Medulla oblongata (tissue), 1 donor: Measurements from ENCODE around the gene PDGFD.
A peak's percentile ranks its signal among the peaks of the same experiment; 100 is the strongest.

Experiments used
- DNase-seq: peaks from one replicate; pipeline ENCODE4 v3.0.0-alpha.2; 2015; ENCODE audit errors: extremely low spot score

The PDGFD gene

DNA sequence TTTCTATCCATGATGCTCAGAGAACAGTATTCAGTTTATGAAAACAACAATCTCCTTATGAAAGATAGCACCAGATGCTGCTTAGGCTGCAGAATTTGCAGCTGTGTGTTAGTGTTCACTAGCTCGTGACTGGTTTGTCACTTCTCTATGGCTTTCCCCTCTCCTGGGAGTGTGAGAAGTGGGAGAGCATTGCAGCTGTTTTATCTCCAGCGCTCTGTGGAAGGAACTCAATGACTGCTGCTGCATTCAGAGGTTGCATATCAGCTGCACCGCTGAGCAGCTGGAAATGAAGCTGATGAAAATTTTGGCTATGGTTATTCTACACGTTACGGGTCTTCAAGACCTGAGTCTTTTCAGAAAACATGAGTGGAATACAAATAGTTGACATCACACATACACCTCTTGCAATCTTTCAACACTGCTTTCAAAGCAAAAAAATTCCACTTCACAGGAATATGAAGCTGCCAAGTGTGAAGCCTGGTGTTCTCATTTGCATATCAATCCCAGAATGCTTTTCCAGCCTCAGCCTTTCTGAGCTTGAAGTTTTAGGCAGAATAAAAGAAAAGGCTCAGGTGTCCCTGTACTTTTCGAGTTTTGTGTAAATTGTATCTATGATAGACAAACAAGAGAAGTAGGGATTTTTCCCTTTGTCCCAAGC, 276.8 kb downstream of the PDGFD start:
- DNase-seq, result peak; percentile 49

DNA sequence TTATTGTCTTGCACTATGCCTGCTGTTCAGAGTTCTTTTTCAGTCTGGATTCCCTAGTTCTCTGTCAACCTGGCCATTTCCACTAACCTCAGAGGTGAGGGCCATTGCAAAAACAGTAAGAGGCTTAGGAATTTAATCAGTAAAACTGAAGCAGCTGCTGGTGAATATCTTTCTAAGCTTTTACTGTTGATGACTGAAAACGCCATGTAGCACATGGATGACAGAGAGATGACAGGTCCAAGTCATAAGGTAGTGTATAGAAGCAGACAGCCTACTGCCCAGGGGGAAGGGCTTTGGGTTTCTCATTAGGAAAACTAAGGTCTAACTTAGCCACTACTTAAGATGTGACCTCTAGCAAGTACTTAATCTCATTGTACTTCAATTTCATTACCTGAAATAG, 280.1 kb downstream of the PDGFD start:
- DNase-seq, result no peak

DNA sequence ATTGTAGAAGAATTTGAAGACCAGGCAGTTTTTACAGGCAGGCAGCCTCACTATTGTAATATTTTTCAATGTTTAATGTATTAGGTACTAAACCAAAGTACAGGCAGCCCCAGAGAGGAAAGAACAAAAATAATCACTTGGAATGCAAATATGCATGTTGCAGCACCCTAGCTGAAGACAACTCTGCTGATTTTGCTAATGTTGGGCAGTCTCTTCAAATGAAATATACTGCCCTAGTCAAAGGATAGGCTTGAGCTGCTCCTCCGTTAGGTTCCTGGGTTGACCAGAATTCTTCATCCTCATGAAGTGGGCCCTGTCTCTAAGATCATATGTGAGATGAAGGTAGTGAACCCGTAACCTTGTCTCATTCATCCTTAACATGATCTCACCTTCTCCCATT, 280.7 kb downstream of the PDGFD start:
- no peak for DNase-seq

DNA sequence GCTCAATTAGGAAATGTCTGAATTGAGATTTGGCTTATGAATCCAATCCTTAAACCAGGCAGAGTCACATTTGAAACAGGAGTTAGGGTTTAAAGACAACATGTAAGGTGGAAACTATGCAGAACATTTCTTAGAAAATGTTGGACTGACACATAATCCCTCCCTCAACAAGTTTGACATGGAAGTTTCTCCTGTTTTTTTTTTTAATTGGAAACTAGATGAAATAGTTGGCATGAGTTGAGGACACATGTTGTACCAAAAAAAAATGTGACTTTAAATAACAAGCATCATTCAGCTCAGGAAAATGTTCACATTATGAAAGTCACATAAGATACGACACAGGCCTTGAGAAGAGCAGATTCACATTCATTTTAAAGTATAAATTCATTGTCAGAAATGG, 282.4 kb downstream of the PDGFD start:
- DNase-seq, result no peak

DNA sequence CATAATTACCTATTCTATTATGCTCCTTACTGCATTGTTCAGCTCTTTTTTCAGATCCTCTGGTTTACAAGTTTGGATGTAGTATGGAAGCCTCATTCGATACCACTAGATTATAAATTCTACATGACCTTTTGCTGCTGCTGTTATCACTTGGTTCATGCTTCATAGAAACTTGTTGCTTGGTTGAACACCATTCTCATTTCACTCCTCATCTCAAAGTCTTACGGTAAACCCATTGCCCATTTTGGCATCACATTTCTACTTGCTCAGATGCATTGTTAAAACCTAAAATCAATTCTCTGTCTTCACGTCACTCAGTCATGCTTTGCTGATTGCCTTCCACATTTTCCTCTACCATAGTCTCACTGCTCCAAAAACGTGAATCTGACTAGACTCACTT, 283.0 kb downstream of the PDGFD start:
- no peak for DNase-seq

DNA sequence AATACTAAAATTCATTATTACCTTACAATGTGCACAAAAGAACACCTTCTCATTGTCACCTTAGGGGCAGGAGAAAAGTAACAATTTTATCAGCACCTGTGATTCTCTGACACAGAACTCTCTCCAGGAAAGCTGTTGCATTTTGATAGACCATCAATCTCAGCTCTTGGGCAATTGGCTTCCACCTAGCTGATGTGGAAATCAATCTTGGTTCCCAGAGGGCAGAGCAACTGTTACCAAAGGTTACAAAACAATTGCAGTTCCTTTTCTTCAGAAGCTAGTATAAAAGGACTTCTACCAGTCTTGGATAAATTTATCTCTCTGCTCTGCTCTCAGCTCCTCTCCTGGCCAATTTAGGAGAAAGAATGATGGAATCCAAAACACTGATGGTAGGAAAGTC, 285.3 kb downstream of the PDGFD start:
- DNase-seq, result no peak

DNA sequence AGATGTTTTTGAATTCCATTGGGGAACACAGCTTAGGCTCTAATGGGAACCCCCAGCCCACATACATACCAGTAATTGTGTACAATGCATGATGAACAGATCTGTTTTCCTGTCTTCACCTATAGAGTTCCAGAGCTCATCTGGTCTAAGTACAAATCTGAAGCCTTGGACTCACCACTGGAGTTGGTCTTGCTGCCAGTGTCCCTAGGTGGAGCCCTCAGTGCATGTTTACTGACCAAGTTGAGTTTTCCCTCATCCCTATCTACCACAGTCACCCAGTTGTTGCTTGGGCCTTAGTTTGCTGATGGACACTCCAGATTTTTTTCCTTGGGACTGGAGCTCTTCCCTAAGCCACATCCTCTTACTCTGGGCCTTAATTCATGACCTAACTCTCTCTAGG, 286.7 kb downstream of the PDGFD start:
- DNase-seq, result no peak

DNA sequence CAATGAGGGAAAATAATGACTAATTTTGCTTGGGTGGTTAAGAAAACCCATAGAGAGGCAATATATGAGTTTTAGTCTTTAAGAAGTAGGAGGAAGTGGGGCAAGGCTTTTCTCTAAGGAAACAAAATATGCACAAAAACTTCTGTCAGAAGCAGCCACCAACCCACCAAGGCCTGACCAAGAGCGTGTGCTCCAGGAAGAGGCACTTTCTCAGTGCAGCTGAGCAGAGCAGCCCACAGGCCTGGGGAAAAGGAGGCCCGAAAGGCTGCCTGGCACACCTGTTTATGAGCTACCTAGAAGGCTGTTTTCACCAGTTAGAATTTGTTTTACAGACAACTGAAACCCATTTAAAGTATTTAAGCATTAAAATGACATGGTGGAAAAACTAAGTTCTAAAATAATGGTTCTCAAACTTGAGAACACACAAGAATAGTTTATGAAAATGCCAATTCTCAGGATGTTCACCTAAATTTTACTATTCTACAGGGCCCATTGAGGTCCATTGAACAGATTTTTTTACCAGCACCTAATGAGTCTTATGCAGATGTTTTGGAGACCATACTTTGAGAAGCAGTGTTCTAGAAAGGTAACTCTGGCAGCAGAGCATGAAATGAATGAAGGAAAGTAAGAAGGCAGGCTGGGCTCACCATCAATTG, 288.0 kb downstream of the PDGFD start:
- DNase-seq, result no peak

DNA sequence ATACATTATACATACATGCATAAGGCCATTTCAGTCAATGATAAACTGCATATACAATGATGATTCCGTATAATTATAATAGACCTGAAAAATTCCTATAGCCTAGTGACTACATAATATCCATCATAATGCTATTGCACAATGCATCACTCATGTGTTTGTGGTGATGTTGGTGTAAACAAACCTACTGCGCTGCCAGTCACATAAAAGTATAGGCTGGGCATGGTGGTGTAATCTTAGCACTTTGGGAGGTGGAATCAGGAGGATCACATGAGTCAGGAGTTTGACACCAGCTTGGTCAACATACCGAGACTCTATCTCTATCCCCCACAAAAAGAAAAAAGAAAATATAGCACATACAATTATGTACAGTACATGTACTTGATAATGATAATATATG, 291.2 kb downstream of the PDGFD start:
- no peak for DNase-seq

DNA sequence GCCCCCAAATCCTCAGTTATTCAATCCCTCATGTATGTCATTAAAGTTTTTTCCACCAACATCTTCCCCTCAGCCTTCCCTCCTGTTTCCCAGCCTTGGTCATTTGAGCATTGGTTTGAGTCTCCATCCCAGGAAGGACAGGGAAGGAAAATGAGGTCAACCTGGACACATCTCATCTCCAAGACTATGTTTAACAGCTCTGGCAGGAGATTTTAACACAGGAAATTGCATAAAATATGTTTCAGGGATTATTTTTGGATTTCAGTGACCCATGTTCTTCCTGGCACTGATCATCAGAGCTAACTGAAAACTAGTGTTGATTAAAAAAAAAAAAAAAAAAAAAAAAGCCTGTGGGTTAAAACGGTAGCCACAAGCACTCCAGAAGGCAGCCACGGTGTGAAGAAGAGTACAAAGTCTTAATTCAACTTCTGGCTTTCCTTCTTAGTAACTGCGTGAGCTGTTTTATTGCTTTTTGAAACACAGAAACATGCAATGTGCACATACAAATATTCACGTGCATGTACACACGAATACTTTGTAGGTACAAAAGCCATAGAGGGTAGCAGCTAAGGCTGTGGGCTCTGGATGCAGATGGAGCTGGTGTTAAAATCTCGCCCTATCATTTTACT, 291.9 kb downstream of the PDGFD start:
- DNase-seq, result no peak

DNA sequence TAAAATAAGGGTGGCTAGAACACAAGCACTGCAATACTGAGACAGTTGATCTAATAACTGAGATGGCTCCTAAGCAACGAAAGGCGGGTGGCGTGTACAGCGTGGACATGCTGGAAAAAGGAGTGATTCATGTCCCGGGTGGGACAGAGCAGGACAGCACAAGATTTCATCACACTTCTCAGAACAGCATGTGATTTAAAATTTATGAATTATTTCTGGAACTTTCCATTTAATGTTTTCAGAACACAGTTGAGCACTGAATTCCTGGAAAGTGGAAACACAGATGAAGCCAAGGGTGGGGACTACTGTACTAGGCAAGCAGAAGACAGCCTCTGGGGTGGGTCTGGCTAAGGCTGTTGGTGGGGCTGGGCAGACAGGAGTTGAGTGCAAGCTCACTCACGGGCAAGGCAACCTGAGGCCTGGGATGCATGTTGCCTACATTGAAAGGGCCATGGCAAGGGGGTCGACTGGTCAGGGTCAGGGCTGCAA, 293.1 kb downstream of the PDGFD start:
- no peak for DNase-seq

DNA sequence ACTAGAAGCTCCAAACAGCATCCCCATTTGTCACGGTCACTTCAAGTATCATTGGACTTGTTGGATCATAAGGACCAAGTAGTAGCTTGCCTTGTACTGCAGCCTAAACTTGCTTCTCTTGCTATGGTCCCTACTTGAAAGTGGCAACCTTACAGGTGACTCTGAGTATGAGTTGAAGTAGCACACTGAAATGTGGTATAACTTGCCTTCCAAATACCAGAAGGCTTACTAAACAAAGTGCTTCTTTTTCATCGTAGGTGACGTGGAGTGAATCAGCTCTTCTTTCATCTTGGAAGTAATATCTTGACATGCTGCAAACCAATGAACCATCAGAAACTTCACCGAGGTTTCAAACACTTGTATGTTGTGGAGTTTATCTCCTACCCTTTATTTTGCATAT, 296.5 kb downstream of the PDGFD start:
- DNase-seq, result no peak

DNA sequence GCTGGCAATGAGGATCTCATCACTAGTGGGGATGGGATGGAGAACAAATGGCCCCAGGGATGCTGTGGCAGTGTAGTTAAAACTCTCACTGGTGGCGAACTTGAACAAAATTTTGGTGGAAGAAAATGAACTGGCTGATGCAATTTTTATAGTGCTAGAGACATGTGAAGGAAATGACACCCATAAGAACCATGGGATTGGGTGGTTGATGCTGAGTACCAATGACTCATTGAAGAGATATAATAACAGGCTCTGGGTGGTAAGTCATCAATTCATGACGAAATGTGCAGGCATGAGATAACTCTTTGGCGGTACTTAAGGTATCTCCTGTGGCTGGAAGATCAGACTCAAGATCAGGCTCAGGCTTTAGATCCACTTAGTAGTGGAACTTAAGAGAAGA, 300.4 kb downstream of the PDGFD start:
- no peak for DNase-seq

DNA sequence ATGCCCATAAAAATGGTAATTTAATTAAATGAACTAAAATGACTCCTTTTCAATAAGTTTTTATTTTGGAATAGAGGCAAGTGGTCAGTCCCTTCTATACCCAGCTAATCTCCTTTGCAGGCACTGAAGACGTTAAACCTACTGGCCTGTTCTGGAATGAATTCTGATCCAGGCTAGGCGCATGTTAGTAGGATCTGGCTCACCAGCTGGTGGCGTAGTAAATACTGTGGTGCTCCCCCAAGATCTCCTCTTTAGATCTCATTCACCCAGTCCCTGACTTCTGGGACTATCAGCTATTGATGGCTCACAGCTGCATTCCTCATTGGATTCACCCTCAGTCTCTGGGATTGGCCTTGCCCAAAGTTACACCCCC, 301.2 kb downstream of the PDGFD start:
- DNase-seq, result no peak

DNA sequence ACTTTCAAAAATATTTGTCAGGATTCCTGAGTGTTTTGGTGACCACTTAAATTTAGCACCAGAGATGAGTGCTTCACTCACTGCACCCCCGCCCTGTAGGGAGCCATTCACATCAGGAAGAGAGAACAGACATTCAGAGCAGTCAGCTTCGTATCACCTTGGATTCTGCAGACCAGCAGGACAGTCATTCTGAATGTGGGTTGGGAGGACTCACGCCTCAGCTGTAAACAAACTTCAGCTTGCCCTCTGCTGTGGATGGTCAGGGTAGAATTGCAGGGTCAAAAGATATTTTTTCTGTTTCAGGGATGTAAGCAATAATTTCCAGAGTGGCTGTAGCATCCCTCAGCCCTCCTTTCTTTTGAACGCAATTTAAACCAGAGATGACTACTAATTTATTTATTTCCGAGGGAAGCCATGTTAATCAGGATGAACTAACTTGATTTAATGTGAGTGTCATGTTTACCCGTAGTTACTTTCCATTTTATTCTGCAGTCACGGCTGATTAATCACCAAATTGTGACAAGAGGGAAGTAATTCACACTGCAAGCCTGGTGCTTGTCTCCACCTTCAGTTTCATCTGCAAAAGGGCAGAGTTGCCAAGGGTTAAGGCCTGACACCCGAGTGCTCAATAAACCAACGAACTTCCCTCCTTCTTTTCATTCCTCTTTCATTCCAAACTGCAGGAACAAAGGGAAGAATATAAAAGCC, 301.7 kb downstream of the PDGFD start:
- no peak for DNase-seq
